Stimulated activated CD8-positive, alpha-beta memory T cell treated with anti-CD3 and anti-CD28 coated beads, Interleukin-12 subunit alpha, Interleukin-12 subunit beta, amount 100 ng/mL, for 24 hours (primary cell): ENCODE results near the gene SNX8.
"Not testable (repeated sequence)": the region's sequence is repeated elsewhere in the genome, so short reads cannot be mapped to it uniquely, and the experiment has no call there.

ENCODE experiments used
- DNase-seq: peaks from one replicate; pipeline ENCODE4 v3.0.0-alpha.2; 2020; ENCODE audit errors: extremely low read depth

The SNX8 gene

DNA sequence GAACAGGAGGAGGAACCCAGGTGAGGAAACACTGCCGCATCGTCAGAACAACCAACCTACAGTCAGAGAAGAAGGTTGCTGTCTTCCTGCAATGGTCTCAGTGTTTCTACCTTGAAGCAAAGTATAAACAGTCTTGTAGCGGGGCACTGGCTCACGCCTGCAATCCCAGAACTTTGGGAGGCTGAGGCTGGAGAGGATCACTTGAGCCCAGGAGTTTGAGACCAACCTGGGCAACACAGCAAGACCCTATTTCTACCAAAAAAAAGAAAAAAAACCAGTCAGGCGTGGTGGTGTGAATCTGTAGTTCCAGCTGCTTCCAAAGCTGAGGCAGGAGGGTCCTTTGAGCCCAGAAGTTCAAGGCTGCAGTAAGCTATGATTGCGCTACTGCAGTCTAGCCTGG is 23.4 kb downstream of the SNX8 start:
- no peak for DNase-seq

DNA sequence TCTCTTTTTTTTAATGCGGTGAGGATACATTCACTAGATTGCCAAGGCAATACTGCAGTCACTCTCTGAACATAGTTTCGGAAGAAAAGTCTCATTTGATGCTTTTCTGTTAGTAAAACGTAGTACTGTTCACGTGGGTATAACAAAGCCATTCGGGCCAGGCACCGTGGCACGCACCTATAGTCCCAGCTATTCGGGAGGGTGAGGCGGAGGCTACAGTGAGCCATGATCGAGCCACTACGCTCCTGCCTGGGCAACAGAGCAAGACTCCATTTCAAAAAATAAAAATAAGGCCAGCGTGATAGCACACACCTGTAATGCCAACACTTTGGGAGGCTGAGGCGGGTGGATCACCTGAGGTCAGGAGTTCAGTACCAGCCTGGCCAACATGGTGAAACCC is 24.6 kb downstream of the SNX8 start:
- DNase-seq, result no peak

DNA sequence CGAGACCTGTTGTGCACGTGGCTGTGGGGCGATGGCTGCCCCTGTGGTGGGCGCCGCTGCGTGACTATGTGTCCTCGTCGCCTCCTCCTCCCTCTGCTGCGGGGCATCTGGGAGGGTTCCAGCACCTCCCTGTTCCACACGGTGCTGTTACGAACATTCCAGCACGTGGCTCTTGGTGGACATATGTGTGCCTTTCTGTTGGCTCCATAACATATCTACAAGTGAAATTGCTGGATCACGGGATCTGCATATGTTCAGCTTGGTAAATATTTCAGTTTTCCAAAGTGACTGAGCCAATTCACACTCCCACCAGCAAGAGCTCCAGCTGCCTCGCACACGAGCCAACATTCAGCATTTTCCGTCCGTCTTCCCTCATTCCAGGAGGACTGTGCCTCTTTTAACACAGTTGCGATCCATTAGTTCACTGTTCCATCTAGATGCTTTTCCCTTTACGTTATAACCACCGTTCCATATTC is 25.1 kb downstream of the SNX8 start:
- DNase-seq, result no peak

DNA sequence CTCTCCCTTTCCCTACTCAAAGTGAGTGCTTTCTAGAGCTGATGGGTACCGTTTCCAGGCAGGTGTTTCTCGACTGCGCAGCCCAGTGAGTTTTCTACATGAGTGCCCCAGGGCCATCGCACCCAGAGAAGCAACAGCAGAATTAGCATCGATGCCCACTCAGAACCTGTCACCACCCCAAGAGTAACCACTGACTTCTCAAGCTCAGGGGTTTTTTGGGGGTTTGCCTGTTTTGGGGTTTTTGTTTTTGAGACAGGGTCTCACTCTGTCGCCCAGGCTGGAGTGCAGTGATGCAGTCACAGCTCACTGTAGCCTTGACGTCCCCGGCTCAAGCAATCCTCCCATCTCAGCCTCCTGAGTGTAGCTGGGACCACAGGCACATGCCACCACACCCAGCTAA is 25.7 kb downstream of the SNX8 start:
- DNase-seq, result no peak

DNA sequence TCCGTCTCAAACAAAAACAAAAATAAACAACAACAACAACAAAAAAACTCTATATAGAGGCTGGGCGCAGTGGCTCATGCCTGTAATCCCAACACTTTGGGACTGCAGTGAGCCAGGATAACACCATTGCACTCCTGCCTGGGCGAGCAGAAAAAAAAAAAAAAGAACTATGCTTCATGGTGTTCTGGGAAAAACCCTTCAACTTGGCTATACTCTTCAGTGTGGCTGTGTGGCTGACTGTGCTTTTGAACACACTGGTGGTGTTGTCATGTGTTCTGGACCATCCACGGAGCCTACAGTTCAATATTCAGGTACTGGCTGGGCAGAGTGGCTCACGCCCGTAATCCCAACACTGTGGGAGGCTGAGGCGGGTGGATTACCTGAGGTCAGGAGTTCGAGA is 26.5 kb downstream of the SNX8 start:
- DNase-seq, result no peak

DNA sequence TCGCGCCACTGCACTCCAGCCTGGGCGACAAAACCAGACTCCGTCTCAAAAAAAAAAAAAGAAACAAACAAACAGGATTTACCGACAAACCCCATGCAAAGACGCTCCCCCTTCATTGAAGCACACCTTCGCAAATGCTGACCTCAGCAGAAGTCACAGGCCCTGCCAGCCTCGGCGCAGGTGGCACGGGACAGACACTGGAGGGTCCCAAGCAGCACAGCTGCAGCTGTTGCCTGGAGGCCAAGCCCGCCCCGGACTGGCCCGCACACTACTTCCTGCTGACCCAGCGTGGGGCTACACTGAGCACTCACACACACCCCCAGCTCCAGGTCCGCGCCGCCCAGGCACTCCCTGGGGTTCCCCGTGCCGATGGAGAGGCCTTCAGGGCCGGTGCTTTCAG is 31.2 kb downstream of the SNX8 start:
- DNase-seq, result no peak

DNA sequence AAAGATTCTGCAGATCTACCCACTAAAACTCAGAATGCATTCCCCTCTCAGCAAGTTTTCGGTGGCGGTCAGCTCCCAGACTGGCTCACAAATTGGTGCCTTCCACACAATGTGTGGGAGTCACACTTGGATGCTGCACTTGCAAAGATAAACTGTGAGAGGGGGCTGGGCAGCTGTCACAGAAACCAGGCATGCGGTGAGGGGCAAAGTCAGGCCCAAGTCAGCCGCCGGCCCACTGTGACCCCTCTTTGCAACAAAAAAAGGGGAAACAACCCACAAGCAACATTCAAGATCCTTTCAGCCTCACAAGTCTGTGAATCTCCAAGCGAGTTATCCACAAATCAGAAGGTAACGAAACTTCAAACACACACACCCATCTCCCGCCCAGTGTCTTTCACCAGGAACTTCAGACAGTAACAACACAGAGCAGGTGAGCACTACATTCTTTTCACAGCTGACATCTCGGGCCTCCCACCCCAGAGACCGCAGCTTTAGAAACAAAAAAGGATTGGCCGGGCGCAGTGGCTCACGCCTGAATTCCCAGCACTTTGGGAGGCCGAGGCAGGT is 32.0 kb downstream of the SNX8 start:
- no peak for DNase-seq

DNA sequence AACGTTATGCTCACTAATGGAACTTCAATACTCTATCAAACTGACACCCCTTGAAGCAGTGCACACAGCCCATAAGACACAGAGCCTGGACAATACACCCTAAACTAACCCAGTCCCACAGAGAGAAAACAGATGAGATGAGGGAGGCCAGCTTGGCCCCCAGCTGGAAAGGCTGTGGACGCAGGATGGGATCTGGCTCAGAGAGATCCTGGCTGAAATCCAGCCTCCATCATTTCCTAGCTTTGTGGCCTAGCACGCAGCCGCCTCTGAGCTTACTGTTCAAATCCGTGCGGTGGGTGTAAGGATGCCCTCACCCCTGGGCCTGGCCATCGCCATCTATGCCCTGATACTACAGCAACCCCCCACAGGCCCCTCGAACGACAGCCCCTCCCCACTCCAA is 32.7 kb downstream of the SNX8 start:
- DNase-seq, result no peak

DNA sequence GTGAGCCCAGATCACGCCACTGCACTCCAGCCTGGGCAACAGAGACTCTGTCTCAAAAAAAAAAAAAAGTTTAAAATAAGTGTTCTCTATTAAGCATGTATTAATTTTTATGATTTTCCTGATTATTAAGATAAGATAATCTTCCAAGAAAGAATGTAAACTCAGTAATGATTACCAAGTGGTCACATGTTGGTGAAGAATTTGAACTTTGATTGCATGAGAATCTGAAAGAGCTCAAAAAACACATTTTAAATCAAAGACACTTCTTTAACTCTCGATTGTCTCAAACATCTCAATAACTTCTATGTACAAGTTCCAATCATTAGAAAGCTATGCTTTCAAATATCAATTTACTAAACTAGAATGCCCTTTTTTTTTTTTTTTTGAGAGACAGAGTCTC is 33.8 kb downstream of the SNX8 start:
- DNase-seq, result no peak

DNA sequence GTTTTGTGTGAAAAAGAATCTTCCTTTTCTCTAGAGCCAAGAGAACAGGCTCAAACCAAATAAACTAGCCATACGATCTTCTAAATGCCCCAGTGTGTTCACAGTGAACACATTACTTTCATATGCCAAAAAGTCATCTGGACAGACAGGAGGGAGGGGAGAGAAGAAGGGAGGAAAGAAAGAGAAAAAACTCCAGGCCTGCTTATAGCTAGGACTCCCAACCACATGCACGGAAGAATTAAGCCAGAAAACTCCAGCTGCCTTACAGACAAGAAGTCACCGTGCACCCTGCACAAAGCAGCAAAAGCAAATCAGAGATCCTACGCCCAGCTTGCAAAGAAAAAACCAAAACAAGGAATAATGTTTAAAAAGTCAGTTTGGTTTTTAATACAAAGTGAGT is 34.3 kb downstream of the SNX8 start:
- DNase-seq, result no peak

DNA sequence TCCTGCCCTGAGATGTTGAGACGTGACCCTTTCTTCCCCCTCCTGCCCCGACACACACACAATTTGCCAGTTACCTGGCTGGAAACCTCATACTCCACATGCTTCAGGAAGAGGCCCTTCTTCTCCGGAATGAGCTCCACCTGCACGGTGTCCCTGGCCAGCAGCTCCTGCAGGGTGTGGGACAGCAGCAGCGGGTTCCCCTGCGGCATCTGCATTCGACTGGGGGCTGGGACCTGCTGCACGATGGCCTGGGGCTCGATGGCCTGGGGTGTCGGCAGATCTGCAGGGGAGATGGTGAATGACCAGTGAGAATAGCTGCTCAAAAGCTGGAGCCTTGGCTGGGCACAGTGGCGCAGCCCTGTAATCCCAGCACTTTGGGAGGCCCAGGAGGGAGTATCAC is 36.2 kb downstream of the SNX8 start:
- DNase-seq, result no peak

DNA sequence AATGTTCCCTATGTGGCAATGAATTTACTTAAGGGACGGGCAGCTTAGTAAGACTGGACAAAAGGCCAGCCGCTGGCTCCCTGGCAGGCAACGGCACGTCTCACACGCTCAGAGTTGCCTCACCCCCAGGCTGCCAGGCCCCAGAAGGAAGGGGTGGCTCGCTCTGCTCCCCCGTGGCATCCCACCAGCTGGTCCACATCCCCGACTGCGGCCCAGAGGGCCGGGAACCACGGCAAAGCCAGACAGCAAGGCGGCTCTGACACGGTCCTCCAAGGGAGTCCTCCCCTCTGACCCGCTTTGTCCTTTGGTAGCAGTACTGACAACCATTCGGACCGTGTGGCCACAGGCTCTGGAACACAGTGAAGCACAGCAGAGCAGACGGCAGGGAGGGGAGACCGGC is 38.1 kb downstream of the SNX8 start:
- no peak for DNase-seq

DNA sequence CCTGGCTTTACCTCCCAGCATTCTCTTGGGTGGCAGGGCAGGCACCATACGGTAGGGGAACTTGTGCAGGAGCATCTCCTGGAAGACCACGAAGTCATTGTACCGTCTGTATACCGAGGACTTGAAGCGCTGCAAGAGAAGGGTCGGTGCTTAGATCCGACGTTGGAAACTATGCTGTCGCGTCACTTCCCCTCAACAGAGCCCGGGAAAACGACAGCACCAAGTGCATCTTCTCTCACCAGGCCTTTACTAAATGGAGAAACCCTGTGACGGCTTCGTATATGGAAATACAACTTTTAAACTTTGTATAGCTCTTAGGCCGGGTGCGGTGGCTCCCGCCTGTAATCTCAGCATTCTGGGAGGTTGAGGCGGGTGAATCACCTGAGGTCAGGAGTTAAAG is 39.1 kb downstream of the SNX8 start:
- no peak for DNase-seq

DNA sequence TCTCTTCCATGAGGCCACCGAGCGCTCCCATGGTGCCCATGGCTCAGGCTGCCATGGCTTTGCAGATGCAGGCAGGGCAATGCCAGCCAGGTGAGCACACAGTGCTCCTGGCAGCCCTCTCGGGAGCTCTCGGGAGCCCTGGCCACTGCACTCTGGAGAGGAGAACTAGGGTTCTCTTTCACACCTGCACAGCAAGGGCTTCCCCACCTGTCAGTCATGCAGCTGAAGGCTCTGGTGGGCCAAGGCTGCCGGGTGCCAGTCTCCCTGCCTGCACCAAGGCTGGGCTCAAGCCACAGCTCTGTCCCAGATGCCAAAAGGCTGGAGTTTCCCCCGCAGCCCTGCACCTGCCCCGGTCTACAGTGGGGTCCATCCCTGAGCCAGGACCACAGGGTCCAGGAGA is 39.6 kb downstream of the SNX8 start:
- DNase-seq, result no peak

DNA sequence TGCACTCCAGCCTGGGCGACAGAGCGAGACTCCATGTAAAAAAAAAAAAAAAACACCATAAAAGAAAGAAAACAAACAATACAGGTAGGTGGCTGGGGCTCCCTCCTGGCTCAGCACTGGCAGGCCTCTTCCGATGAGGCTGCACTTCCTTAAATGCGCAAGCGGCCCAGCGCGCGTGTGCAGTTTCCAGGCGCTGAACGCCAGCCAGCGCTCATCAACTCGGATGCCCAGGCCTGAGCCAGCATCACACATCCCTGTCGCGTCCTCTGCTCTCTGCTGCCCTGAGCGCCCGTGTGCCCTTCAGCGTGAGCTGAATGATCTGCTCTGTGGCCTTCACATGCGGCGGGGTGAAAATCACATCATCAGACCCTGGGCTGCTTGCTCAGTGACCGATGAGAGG is 40.4 kb downstream of the SNX8 start:
- DNase-seq, result no peak

DNA sequence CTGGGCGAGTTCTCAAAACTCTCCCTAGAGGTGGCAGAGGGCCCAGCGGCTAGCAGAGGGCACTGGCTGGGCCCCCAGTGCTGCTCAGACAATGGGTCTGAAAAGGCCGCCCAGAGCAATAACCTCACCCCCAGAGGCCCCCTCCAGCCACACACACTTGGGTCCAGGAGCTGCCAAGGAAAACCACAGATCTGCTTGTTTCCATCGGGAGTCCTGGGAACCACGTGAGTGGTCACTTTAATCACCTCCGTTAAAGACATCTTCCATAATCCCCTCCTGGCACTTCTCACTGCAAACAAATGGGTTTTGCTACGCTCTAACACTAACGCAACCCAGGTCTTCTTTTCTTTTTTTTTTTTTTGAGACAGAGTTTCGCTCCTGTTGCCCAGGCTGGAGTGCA is 42.2 kb downstream of the SNX8 start:
- DNase-seq, result no peak

DNA sequence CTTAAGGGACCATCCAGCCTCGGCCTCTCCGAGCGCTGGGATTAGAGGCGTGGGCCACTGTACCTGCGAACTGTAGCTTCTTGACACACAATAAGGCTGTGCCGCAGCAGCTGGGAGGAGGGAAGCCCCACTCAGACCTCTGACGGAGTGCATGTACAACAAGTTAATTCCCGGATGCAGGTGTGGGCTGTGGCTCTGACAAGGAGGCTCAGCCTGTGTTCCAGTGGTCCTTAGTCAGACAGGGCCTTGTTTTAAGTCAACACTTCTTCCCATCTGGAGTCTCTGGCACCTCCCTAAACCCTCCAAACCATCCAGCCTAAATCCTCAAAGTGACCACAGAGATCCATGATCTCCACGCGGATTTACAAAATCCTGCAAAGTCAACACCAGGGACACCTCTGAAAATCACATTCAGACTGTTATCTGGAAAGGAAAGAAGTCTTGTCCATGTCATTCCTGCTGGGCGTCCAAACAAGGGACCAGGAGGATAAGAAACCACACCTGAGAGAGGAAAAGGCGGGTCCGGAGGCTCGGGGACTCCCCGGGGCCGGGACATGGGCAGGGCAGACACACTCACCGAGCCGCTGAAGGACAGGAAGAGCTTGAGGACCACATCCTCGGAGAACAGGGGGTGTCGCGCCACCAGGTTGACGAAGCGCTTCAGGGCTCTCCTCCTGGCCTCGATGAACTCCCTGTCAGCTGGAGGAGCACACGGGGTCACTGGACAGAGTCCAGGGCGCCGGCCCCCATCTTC is 42.8 kb downstream of the SNX8 start:
- no peak for DNase-seq

DNA sequence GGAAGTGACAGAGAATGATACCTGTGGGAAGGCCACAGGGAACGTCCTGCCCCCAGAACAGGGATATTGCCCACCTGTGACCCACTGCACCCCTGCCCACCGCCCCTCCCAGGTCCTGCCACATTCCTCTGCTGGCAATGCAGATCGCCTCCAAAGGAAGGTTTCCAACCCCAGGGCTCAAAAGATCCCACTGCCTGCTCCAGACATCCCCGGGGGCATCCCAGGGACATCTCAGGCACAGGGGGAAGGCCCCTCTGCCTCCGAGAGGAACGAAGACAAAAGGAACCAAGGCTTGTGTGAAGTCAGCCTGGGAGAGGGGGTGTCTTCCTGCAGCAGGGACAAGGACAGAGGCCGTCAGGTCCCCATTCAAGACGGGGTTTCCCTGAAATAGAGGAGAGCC is 43.7 kb downstream of the SNX8 start:
- DNase-seq, result no peak

DNA sequence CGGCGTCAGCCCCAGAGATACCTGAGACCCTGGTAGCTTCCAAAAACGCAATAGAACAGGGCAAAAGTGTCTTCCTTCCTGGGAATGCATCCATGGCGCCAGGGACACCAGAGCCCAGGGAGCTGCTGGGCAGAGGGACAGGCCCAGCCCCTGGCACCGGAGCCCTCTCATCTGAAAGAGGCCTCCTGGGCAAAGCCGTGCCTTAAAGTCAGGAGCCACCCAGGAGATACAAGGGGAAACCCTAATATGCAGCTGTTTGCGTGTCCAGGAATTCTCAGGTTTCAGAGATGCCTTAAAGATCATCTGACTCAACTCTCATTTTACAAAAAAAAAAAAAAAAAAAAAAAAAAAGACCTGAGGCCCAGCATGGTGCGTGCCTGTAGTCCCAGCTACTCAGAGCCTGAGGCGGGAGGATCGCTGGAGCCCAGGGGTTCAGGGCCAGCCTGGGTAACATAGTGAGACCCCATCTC is 44.2 kb downstream of the SNX8 start:
- DNase-seq, result no peak

DNA sequence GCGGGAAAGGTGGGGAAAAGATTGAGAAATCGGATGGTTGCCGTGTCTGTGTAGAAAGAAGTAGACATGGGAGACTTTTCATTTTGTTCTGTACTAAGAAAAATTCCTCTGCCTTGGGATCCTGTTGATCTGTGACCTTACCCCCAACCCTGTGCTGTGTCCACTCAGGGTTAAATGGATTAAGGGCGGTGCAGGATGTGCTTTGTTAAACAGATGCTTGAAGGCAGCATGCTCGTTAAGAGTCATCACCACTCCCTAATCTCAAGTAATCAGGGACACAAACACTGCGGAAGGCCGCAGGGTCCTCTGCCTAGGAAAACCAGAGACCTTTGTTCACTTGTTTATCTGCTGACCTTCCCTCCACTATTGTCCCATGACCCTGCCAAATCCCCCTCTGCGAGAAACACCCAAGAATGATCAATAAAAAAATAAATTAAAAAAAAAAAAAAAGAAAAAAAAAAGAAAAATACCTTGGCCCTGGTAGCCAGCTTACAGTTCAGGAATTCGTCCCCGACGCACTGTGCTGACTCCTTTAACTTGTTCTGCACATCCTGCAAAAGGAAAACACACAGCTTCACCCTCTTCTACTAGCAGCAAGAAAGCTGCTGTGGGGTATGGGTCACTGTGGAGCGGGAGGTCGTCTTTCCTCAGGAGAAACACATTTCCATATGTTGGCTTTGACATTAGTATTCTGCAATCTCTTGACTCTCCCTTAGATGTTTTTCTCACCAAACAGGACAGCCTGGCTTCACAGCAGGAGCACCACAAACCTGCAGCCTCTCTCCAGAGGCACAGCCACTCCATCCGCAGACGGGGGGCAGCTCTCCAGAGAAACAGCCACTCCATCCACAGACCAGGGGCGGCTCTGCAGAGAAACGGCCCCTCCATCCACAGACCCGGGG is 44.9 kb downstream of the SNX8 start:
- not testable (repeated sequence) for DNase-seq

DNA sequence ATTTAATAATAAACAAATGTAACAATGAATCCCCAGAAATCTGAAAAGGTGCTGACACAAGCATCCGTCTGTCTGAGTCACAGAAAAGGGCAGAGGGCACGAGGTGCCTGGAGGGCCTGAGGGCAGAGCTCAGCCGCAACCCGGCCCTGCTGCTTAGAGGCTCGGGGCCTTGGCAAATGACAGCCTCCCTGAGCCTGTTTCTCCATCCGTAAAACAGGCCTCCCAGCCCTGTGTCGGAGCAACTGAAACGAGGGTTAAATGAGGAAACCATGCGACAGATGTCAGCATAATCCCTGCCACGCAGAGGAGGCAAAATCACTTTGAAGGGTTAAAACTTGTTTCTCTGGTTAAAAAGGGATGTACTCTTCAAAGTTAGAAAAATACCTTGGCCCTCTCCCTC is 47.3 kb downstream of the SNX8 start:
- DNase-seq, result no peak

DNA sequence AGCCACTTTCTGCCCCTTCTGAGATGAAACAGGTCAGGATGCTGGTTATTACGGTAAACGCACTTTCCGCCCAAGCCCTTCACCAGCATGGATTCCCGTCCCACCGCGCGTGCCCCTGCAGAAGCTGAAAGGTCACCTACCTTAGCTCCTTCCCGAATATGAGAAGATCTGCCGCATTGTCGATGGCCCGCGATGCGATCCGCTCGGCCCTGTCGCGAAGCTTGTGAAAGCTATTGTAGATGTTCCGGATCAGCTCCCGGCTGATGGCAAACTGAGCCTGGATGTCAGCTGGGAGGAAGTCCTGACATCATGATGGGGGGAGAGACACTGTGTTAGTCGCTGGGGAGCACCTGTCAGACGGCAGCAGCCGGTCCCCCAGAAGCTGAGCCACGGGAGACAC is 50.1 kb downstream of the SNX8 start:
- no peak for DNase-seq

DNA sequence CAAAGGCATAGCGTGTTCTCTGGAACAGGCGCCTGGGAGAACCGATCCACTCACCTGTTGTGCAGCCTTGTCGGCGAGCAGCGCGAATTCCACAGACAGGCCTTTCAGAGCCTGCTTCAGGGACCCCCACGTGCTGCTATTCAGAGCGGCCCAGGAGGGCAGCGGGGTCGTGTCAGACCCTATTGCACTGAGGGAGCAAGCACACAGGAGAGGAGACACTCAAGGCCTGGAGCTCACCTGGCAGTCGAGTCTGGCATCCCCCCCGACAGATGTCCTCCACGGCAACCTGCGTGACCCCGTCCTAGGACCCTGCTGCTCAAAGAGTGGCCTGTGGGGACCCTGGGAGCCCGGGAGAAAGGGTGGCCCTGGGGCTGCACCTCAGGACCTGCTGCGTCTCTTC is 51.1 kb downstream of the SNX8 start:
- no peak for DNase-seq
